ENCODE data around the gene KLHDC4. TPM values are rescaled to one million over a fixed set of nuclear protein-coding genes. Genes with fewer than 3 reads are reported as not detected.

KLHDC4 gene
- total and polyA plus RNA-seq, 9 of the 15 experiments (the other 6 are each of a cell fraction or from before 2014, with no cell fraction given), result 1.3 to 68.1 (median 32.8) TPM

GRCh38 chr16:87681981-87682570 is 83.7 kb downstream of the KLHDC4 start:
- Histone ChIP-seq H3K4me1 (replicated peaks in 1 of 2; ENCODE audit: control insufficient read depth in 2 of 2, insufficient read depth in 2 of 2, low read length in 2 of 2) (peaks cover 0 to 33% of the 10 kb centered on the region in 2 experiments; a peak in 2 of 5 replicates), H3K9ac (ENCODE audit: insufficient read depth in 1 of 2, low read depth in 2 of 2, low read length in 2 of 2) (no peak overlapping the region), H3K36me3 (ENCODE audit: control insufficient read depth, insufficient read depth, low read length) (no peaks in the 10 kb centered on the region), H3K9me1 (ENCODE audit: control insufficient read depth, insufficient read depth, low read length) (no peaks in the 10 kb centered on the region), H3K27ac (ENCODE audit: extremely low read depth, low read depth, low read length) (no peak overlapping the region), H4K20me1 (replicated peaks; ENCODE audit: control insufficient read depth, insufficient read depth, low read length) (peaks cover 13% of the 10 kb centered on the region), H3K27me3 (ENCODE audit: control insufficient read depth in 2 of 2, insufficient read depth in 2 of 2, low read length in 2 of 2) (peaks cover 28 to 76% of the 10 kb centered on the region in 2 experiments), H3K79me2 (ENCODE audit: control insufficient read depth, insufficient read depth, low read length) (no peaks in the 10 kb centered on the region), H3K4me3 (no peak overlapping the region), H3K4me2 (ENCODE audit: insufficient read depth, low read length) (no peak overlapping the region), H2AFZ (ENCODE audit: low read depth, low read length) (no peak overlapping the region), H3K9me3 (replicated peaks; ENCODE audit: control insufficient read depth, insufficient read depth, low read depth, low read length) (no peaks in the 10 kb centered on the region)
- POLR2A ChIA-PET, result interaction anchor here (0.6 kb wide), 1 partner anchor 15 kb away, joined by 3 read pairs; no protein-coding TSS in a partner anchor
- ATAC-seq, result peak; percentile 73
- no TSS peak for BruUV-seq (replicated peaks)
- in situ Hi-C loops (cut with MboI), result no loop called here
- intact Hi-C loops (cut with micrococcal nuclease), result no loop called here
- no peak for FAIRE-seq
- WGBS (ENCODE audit: insufficient coverage, low coverage, missing lambda C conversion rate), result 7% methylated on average over 9 of the region's 9 CpGs
- peak in 3 of 4 experiments; percentile 31 to 63 (median 58) for DNase-seq (ENCODE audit: extremely low read depth in 1 of 4, low spot score in 3 of 4)
- TF ChIP-seq CTCFL (IDR thresholded peaks at IDR 0.05; ENCODE audit: borderline replicate concordance, insufficient read depth, low read depth, low read length, poor library complexity, severe bottlenecking) (peak; percentile 14), ZNF175 (CRISPR knock-in tag; IDR thresholded peaks at IDR 0.05; ENCODE audit: low read depth) (no peak), ZNF263 (CRISPR knock-in tag; IDR thresholded peaks at IDR 0.05; ENCODE audit: borderline replicate concordance) (no peak), PKNOX1 (IDR thresholded peaks at IDR 0.05) (peak; percentile 49; the same call in 1 of the 2 replicates), HNRNPUL1 (IDR thresholded peaks at IDR 0.05; ENCODE audit: low read length) (no peak), CTCF (IDR thresholded peaks at IDR 0.05 in 2 of 3, conservative IDR thresholded peaks at IDR 0.05 in 1 of 3; ENCODE audit: insufficient read depth in 2 of 3, low read depth in 1 of 3, low read length in 3 of 3) (peak; percentile 45 to 82 (median 51); a peak in 4 of 6 replicates)
- CTCF ChIA-PET (ENCODE audit: low intra/inter-chr PET ratio), result no interaction called here
